Cardiac fibroblast (primary cell): ENCODE data around the gene SMYD2.
A peak's percentile ranks its signal among the peaks of the same experiment; 100 is the strongest.

Source experiments
- DNase-seq, 2 donors: peaks; one replicate each; pipeline versions ENCODE4 v3.0.0 to v3.0.0-alpha.2; 2010; ENCODE audit warnings: low read depth in 2 of 2
- H3K4me3 ChIP-seq, 2 donors: replicated peaks in 1 of 2; 1 replicate in 1 of 2; 2 replicates in 1 of 2; pipeline ENCODE4 v1.5.1; 2011; ENCODE audit warnings: low read depth in 2 of 2, low read length in 2 of 2, mild to moderate bottlenecking in 2 of 2, moderate library complexity in 1 of 2
- TF ChIP-seq, protein P1 (sequence below): IDR thresholded peaks from one replicate; pipeline ENCODE4 v1.5.1; 2011; ENCODE audit warnings: low read depth, mild to moderate bottlenecking, low read length, inconsistent platforms

SMYD2 gene

DNA sequence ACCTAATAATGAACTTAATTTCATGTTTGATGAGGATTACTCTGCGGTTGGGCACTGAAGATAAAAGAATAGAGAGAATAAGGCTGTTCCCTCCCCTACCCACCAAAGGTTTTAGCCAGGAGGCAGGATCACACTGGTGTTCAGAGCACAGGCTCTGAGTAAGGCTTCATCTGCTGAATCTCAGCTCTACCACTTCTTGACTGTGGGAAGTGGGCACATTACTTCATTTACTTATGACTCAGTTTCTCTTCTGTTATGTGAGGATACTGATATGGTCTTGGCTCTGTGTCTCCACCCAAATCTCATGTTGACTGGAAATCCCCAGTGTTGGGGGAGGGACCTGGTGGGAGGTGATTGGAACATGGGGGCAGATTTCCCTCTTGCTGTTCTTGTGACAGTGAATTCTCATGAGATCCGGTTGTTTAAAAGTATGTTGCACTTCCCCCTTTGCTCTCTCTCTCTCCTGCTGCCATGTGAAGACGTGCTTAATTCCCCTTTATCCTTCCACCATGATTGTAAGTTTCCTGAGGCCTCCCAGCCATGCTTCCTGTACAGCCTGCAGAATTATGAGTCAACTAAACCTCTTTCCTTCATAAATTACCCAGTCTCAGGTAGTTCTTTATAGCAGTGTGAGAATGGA lies 79.7 kb downstream of the SMYD2 start:
- DNase-seq: no peak
- TF ChIP-seq, protein P1, sequence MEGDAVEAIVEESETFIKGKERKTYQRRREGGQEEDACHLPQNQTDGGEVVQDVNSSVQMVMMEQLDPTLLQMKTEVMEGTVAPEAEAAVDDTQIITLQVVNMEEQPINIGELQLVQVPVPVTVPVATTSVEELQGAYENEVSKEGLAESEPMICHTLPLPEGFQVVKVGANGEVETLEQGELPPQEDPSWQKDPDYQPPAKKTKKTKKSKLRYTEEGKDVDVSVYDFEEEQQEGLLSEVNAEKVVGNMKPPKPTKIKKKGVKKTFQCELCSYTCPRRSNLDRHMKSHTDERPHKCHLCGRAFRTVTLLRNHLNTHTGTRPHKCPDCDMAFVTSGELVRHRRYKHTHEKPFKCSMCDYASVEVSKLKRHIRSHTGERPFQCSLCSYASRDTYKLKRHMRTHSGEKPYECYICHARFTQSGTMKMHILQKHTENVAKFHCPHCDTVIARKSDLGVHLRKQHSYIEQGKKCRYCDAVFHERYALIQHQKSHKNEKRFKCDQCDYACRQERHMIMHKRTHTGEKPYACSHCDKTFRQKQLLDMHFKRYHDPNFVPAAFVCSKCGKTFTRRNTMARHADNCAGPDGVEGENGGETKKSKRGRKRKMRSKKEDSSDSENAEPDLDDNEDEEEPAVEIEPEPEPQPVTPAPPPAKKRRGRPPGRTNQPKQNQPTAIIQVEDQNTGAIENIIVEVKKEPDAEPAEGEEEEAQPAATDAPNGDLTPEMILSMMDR: no peak
- no peak overlapping the region for H3K4me3 ChIP-seq

DNA sequence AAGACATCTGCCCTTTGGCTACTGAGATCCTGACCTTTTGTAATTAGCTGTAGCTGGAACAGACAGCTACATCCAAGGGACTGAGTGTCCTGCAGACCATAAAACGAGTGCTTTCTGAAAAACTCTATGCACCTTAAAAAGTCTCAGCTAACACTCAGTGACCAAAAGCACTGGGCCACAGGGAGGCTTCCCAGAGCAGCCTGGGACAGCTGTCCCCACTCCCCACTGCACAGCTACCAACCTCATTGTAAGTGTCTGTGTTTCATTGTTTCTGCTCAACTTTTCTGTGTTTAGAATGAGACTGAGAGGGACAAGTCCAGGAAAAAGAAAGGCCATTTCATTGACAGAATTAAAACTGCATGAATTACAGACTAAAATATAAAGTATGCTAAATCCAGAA lies 80.7 kb downstream of the SMYD2 start:
- H3K4me3 ChIP-seq: no peak overlapping the region
- no peak for DNase-seq
- TF ChIP-seq, protein P1: no peak

DNA sequence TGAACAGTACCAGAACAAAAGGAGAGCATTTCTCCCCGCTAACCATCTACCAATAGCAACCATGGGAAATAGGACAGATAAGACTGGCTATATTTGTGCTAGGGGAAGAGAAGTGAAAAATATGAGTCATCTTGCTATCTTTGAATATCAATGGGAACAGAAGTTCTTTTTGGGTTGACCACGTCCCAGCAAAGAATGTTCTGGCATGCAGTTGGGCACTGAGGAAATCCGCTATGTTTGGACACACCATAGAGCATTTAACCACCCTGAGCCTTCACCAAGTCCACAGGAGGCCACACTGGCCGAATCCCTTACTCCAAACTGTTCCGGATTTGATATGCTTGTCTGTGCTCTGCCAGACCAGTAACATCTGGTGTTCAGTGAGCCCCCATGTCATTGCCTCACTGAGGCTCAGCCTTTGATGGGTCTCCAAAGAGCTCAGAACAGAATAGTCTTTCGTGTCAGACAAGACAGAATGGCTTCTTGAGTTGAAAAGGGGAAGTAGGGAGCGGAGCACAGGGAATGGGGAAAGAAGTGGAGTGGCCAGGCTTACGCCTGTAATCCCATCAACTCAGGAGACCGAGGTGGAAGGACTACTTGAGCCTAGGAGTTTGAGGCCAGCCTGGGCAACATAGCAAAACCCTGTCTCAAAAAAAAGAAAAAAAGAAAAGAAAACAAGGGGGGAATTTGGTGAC lies 81.4 kb downstream of the SMYD2 start:
- peak; percentile 73 to 86 for DNase-seq
- TF ChIP-seq, protein P1: no peak
- H3K4me3 ChIP-seq: no peak overlapping the region

DNA sequence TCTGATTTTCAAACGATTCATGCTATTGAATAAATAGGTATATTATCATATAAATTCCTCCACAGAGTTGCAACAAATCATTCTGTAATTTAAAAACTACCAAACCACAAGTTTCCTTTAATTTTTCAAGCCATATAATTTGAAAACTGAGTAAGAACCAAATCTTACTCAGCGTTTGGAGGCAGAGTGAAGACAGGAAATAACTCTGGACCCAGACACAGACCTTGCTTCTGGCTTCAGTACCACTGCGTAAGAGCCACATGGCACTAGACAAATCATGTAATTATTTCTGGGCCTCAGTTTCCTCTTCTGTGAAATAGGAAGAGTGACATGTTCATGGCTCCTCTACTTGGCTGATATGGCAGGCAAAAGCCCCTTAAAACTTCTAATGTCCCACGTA lies 82.4 kb downstream of the SMYD2 start:
- H3K4me3 ChIP-seq: no peak overlapping the region
- TF ChIP-seq, protein P1: no peak
- peak; percentile 26 to 58 for DNase-seq

DNA sequence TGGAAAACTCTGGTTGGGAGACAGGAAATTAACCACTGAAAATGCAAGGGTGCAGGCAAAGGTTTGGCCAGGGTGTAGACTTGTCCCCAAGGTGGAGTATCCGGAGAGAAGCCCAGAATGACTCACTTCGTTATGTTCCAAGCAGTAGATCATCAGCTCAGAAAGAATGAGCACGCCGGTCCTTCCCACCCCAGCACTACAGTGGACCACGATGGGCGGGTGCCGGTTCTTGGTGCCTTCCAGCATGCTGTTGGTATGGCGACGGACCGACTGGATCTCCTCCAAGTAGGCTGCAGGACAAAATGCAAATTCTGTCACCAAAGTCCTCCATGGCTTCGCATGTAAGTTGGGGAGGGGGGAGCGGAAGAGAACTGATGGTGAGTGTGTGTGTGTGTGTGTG lies 83.4 kb downstream of the SMYD2 start:
- TF ChIP-seq, protein P1: no peak
- H3K4me3 ChIP-seq: no peak overlapping the region
- DNase-seq: peak; percentile 60 to 70

DNA sequence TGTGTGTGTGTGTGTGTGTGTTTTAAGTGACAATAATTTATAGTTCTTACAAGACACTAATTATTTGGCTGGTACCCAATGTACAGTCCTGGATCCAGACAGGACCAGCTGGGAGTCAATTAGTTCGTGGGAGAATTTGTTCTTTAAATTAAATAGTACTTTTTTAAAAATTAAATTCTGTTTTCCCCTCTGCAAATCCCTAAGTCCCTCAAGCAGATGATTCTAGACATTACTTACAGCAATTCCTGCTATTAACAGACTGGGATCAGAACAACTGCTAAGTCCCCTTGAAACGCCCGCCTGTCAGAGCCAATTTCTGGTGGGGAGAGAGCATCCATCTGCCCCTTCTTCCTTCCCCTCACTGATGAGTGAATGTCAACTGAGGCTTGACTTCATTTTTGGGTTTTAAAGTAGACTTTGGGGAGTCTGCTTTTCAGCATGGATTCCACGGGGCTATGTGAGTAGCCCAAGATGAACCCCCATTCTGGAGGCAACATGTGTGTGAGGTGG lies 83.9 kb downstream of the SMYD2 start:
- no peak overlapping the region for H3K4me3 ChIP-seq
- TF ChIP-seq, protein P1: no peak
- no peak for DNase-seq
